ENCODE measurements around the gene CHD2.

CHD2 gene

DNA sequence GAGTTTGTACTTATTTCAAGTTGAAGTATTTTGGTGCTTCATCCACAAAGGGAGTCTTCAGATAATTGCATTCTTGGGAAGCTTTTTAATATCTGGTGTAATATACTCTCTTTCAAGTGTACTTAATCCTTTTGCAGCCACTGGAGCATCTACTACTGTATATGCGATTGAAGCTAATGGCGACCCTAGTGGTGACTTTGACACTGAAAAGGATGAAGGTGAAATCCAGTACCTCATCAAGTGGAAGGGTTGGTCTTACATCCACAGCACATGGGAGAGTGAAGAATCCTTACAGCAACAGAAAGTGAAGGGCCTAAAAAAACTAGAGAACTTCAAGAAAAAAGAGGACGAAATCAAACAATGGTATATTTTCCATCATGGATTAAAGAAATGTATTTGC lies 42.6 kb downstream of the CHD2 start:
- no peak overlapping the region for H3K27ac ChIP-seq (ENCODE audit: low read length)
- H3K36me3 ChIP-seq (ENCODE audit: control insufficient read depth, insufficient read depth, low read length), result peaks cover 42% of the 10 kb centered on the region; the same call in 1 of the 2 replicates
- no peak overlapping the region for H3K4me3 ChIP-seq (ENCODE audit: low read length)
- H3K27me3 ChIP-seq (ENCODE audit: control insufficient read depth, insufficient read depth, low read length), result no peaks in the 10 kb centered on the region
- H3K9me3 ChIP-seq (ENCODE audit: control insufficient read depth, insufficient read depth, low read length), result no peaks in the 10 kb centered on the region
- no peak for DNase-seq (ENCODE audit: low read depth, low spot score)
- WGBS (ENCODE audit: insufficient coverage, insufficient read length), result no CpG with 5 or more reads among the region's 3 CpGs
- H3K4me1 ChIP-seq (ENCODE audit: control insufficient read depth, insufficient read depth, low read length), result no peaks in the 10 kb centered on the region

- no peak for DNase-seq (ENCODE audit: low read depth, low spot score)
- H3K4me3 ChIP-seq (ENCODE audit: low read length), result no peak overlapping the region
- H3K27ac ChIP-seq (ENCODE audit: low read length), result no peak overlapping the region
- H3K4me1 ChIP-seq (ENCODE audit: control insufficient read depth, insufficient read depth, low read length), result no peaks in the 10 kb centered on the region
- H3K27me3 ChIP-seq (ENCODE audit: control insufficient read depth, insufficient read depth, low read length), result no peaks in the 10 kb centered on the region
- WGBS (ENCODE audit: insufficient coverage, insufficient read length), result no CpG with 5 or more reads among the region's 1 CpG
- H3K36me3 ChIP-seq (ENCODE audit: control insufficient read depth, insufficient read depth, low read length), result peaks cover 46% of the 10 kb centered on the region; the same call in 1 of the 2 replicates
- H3K9me3 ChIP-seq (ENCODE audit: control insufficient read depth, insufficient read depth, low read length), result no peaks in the 10 kb centered on the region
These were observed 43.5 kb downstream of the CHD2 start for GRCh38 chr15:92943581-92943980.

GRCh38 chr15:92944946-92945521 lies 44.9 kb downstream of the CHD2 start:
- Histone ChIP-seq H3K9me3 (ENCODE audit: control insufficient read depth, insufficient read depth, low read length) (no peaks in the 10 kb centered on the region; the same call in 1 of the 2 replicates), H3K27ac (ENCODE audit: low read length) (no peak overlapping the region), H3K4me3 (ENCODE audit: low read length) (no peak overlapping the region), H3K36me3 (ENCODE audit: control insufficient read depth, insufficient read depth, low read length) (peaks cover 49% of the 10 kb centered on the region; the same call in 1 of the 2 replicates), H3K4me1 (ENCODE audit: control insufficient read depth, insufficient read depth, low read length) (no peaks in the 10 kb centered on the region), H3K27me3 (ENCODE audit: control insufficient read depth, insufficient read depth, low read length) (no peaks in the 10 kb centered on the region)
- DNase-seq (ENCODE audit: low read depth, low spot score), result no peak
- no CpG with 5 or more reads among the region's 8 CpGs for WGBS (ENCODE audit: insufficient coverage, insufficient read length)

GRCh38 chr15:92947071-92947730 lies 47.1 kb downstream of the CHD2 start:
- no peak overlapping the region for H3K4me3 ChIP-seq (ENCODE audit: low read length)
- no peak overlapping the region for H3K27ac ChIP-seq (ENCODE audit: low read length)
- no peaks in the 10 kb centered on the region; the same call in 1 of the 2 replicates for H3K9me3 ChIP-seq (ENCODE audit: control insufficient read depth, insufficient read depth, low read length)
- H3K4me1 ChIP-seq (ENCODE audit: control insufficient read depth, insufficient read depth, low read length), result no peaks in the 10 kb centered on the region
- no peaks in the 10 kb centered on the region for H3K27me3 ChIP-seq (ENCODE audit: control insufficient read depth, insufficient read depth, low read length)
- H3K36me3 ChIP-seq (ENCODE audit: control insufficient read depth, insufficient read depth, low read length), result peaks cover 46% of the 10 kb centered on the region; the same call in 1 of the 2 replicates
- WGBS (ENCODE audit: insufficient coverage, insufficient read length), result no CpG with 5 or more reads among the region's 5 CpGs
- DNase-seq (ENCODE audit: low read depth, low spot score), result no peak

DNA sequence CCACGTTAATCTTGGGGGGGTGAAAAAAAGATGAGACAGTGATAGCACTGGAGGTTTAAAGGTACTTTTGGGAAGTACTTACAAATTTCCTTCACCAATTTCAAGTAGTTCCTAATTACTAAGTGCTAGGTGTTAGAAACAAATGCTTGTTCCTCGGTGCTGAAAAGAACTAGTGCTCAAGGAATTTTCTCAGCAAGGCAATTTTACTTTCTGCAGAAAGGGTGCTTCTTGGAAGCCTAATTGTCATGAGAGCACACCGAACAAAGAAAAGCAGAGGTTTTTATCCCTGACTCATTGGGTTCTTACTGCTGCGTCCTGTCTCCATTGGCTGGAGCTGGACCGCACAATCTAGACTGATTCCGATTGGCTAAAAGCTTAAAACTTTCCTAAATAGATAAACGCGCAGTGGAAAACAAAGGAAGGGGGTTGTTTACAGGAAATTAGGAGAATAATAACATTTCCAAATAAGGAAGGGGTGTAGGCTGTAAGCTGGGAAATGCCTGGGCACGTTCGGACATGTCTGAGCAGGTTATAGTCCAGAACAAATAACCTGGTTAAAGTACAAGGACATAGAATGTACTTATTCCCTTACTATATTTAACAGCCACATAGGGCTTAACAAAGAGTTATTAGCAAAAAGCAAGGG lies 49.6 kb downstream of the CHD2 start:
- no CpG with 5 or more reads among the region's 10 CpGs for WGBS (ENCODE audit: insufficient coverage, insufficient read length)
- Histone ChIP-seq H3K4me1 (ENCODE audit: control insufficient read depth, insufficient read depth, low read length) (no peaks in the 10 kb centered on the region), H3K9me3 (ENCODE audit: control insufficient read depth, insufficient read depth, low read length) (no peaks in the 10 kb centered on the region; the same call in 1 of the 2 replicates), H3K36me3 (ENCODE audit: control insufficient read depth, insufficient read depth, low read length) (peaks cover 35% of the 10 kb centered on the region; the same call in 1 of the 2 replicates), H3K4me3 (ENCODE audit: low read length) (no peak overlapping the region), H3K27me3 (ENCODE audit: control insufficient read depth, insufficient read depth, low read length) (no peaks in the 10 kb centered on the region), H3K27ac (ENCODE audit: low read length) (no peak overlapping the region)
- DNase-seq (ENCODE audit: low read depth, low spot score), result no peak

- H3K27me3 ChIP-seq (ENCODE audit: control insufficient read depth, insufficient read depth, low read length), result no peaks in the 10 kb centered on the region
- WGBS (ENCODE audit: insufficient coverage, insufficient read length), result no CpG with 5 or more reads among the region's 2 CpGs
- H3K4me3 ChIP-seq (ENCODE audit: low read length), result no peak overlapping the region
- no peak overlapping the region for H3K27ac ChIP-seq (ENCODE audit: low read length)
- peaks cover 26% of the 10 kb centered on the region; the same call in 1 of the 2 replicates for H3K36me3 ChIP-seq (ENCODE audit: control insufficient read depth, insufficient read depth, low read length)
- H3K9me3 ChIP-seq (ENCODE audit: control insufficient read depth, insufficient read depth, low read length), result no peaks in the 10 kb centered on the region; the same call in 1 of the 2 replicates
- DNase-seq (ENCODE audit: low read depth, low spot score), result no peak
- H3K4me1 ChIP-seq (ENCODE audit: control insufficient read depth, insufficient read depth, low read length), result no peaks in the 10 kb centered on the region
These were observed 51.8 kb downstream of the CHD2 start for GRCh38 chr15:92951800-92952457.

DNA sequence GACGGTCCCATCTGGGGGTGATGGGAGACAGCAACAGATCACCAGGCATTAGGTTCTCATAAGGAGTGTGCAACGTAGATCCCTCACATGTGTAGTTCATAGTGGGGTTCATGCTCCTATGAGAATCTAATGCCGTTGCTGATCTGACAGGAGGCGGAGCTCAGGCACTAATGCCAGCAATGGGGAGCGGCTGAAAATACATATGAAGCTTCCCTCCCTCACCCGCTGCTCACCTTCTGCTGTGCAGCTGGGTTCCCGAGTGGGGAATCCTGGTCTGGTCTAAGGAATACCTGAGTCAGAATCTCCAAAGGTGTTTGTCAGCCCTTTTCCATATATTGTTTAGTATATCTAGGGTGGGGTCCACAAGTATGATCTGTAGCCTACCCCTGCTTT lies 52.3 kb downstream of the CHD2 start:
- no CpG with 5 or more reads among the region's 7 CpGs for WGBS (ENCODE audit: insufficient coverage, insufficient read length)
- no peak overlapping the region for H3K27ac ChIP-seq (ENCODE audit: low read length)
- no peaks in the 10 kb centered on the region for H3K27me3 ChIP-seq (ENCODE audit: control insufficient read depth, insufficient read depth, low read length)
- no peak for DNase-seq (ENCODE audit: low read depth, low spot score)
- H3K4me1 ChIP-seq (ENCODE audit: control insufficient read depth, insufficient read depth, low read length), result no peaks in the 10 kb centered on the region
- no peaks in the 10 kb centered on the region; the same call in 1 of the 2 replicates for H3K9me3 ChIP-seq (ENCODE audit: control insufficient read depth, insufficient read depth, low read length)
- H3K4me3 ChIP-seq (ENCODE audit: low read length), result no peak overlapping the region
- peaks cover 21% of the 10 kb centered on the region; the same call in 1 of the 2 replicates for H3K36me3 ChIP-seq (ENCODE audit: control insufficient read depth, insufficient read depth, low read length)

GRCh38 chr15:92953566-92953965 lies 53.4 kb downstream of the CHD2 start:
- H3K27me3 ChIP-seq (ENCODE audit: control insufficient read depth, insufficient read depth, low read length), result no peaks in the 10 kb centered on the region
- H3K27ac ChIP-seq (ENCODE audit: low read length), result no peak overlapping the region
- no peaks in the 10 kb centered on the region; the same call in 1 of the 2 replicates for H3K9me3 ChIP-seq (ENCODE audit: control insufficient read depth, insufficient read depth, low read length)
- no peak for DNase-seq (ENCODE audit: low read depth, low spot score)
- H3K36me3 ChIP-seq (ENCODE audit: control insufficient read depth, insufficient read depth, low read length), result peaks cover 13% of the 10 kb centered on the region; the same call in 1 of the 2 replicates
- no peaks in the 10 kb centered on the region for H3K4me1 ChIP-seq (ENCODE audit: control insufficient read depth, insufficient read depth, low read length)
- no CpG with 5 or more reads among the region's 2 CpGs for WGBS (ENCODE audit: insufficient coverage, insufficient read length)
- H3K4me3 ChIP-seq (ENCODE audit: low read length), result no peak overlapping the region

DNA sequence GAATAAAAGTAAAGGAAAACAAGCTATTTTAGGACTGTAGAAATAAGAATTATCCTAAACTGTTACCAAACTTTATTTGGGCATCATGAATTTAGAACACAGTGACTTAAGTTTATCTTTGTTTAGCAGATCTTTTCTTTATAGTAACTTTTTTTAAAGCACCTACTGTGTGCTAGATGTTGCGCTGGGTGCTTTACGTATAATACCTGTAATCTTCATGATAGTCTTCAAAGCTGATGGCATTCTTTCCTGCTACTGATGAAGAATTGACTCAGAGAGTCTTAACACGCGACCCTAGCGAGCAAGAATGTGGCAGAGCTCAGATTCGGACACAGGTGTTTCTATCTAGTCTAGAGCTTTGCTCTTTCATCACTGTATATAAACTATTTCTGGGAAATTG lies 53.9 kb downstream of the CHD2 start:
- peaks cover 9% of the 10 kb centered on the region; the same call in 1 of the 2 replicates for H3K36me3 ChIP-seq (ENCODE audit: control insufficient read depth, insufficient read depth, low read length)
- no peak overlapping the region for H3K4me3 ChIP-seq (ENCODE audit: low read length)
- WGBS (ENCODE audit: insufficient coverage, insufficient read length), result no CpG with 5 or more reads among the region's 6 CpGs

GRCh38 chr15:92954578-92954977 lies 54.5 kb downstream of the CHD2 start:
- Histone ChIP-seq H3K27ac (ENCODE audit: low read length) (no peak overlapping the region), H3K4me1 (ENCODE audit: control insufficient read depth, insufficient read depth, low read length) (no peaks in the 10 kb centered on the region), H3K4me3 (ENCODE audit: low read length) (no peak overlapping the region), H3K9me3 (ENCODE audit: control insufficient read depth, insufficient read depth, low read length) (no peaks in the 10 kb centered on the region), H3K36me3 (ENCODE audit: control insufficient read depth, insufficient read depth, low read length) (peaks cover 6% of the 10 kb centered on the region; the same call in 1 of the 2 replicates), H3K27me3 (ENCODE audit: control insufficient read depth, insufficient read depth, low read length) (no peaks in the 10 kb centered on the region)
- no CpG with 5 or more reads among the region's 8 CpGs for WGBS (ENCODE audit: insufficient coverage, insufficient read length)
- peak; percentile 9 for DNase-seq (ENCODE audit: low read depth, low spot score)

More for the DNA sequence above, 53.9 kb downstream of the CHD2 start:
- DNase-seq (ENCODE audit: low read depth, low spot score), result no peak
- Histone ChIP-seq H3K27ac (ENCODE audit: low read length) (no peak overlapping the region), H3K27me3 (ENCODE audit: control insufficient read depth, insufficient read depth, low read length) (no peaks in the 10 kb centered on the region), H3K9me3 (ENCODE audit: control insufficient read depth, insufficient read depth, low read length) (no peaks in the 10 kb centered on the region), H3K4me1 (ENCODE audit: control insufficient read depth, insufficient read depth, low read length) (no peaks in the 10 kb centered on the region)
